Right lobe of liver (tissue), 6 donors: Measurements from ENCODE around the gene DDR2. TPM values are rescaled to one million over a fixed set of nuclear protein-coding genes. Genes with fewer than 3 reads are reported as not detected.

Experiments
- ATAC-seq, 4 donors: fragments of 200-7000 bp; cut with Tn5 transposase; one replicate each; pipeline ENCODE4 v1.9.1; 2020; ENCODE audit warnings: mild to moderate bottlenecking in 4 of 4, moderate library complexity in 4 of 4
- DNase-seq, 3 donors: peaks; one replicate each; pipeline ENCODE4 v3.0.0-alpha.2; 2020
- H3K27ac ChIP-seq, 3 donors: fragments of 200-600 bp; one replicate each; pipeline ENCODE4 v1.8.0; 2022
- H3K27me3 ChIP-seq, 2 donors: fragments of 200-600 bp; one replicate each; pipeline ENCODE4 v1.8.0; 2022
- H3K36me3 ChIP-seq, 4 donors: fragments of 200-600 bp; sonication (generic) in 1 of 4; one replicate each; pipeline versions ENCODE4 v1.5.1 to v1.8.0; 2017 to 2022; ENCODE audit warnings: control low read depth in 1 of 4
- H3K4me1 ChIP-seq, 4 donors: fragments of 200-600 bp; sonication (generic) in 1 of 4; one replicate each; pipeline versions ENCODE4 v1.5.1 to v1.8.0; 2017 to 2022; ENCODE audit warnings: control low read depth in 1 of 4
- H3K4me3 ChIP-seq, 3 donors: fragments of 200-600 bp; one replicate each; pipeline ENCODE4 v1.8.0; 2022
- H3K9me3 ChIP-seq, 4 donors: fragments of 200-600 bp; sonication (generic) in 1 of 4; one replicate each; pipeline versions ENCODE4 v1.5.1 to v1.8.0; 2017 to 2022; ENCODE audit warnings: control low read depth in 1 of 4
- CTCF ChIP-seq, 4 donors: fragments of 200-600 bp in 3 of 4; fragments of 450-650 bp in 1 of 4; IDR thresholded peaks; one replicate each; pipeline versions ENCODE4 v1.5.1 to v1.8.0; 2016 to 2022; ENCODE audit warnings: antibody characterized with exemption in 4 of 4, mild to moderate bottlenecking in 2 of 4
- POLR2A ChIP-seq: fragments of 450-650 bp; IDR thresholded peaks from one replicate; pipeline ENCODE4 v1.6.1; 2017; ENCODE audit warnings: antibody characterized with exemption, mild to moderate bottlenecking
- WGBS: methylation state at CpG from one replicate; pipeline ENCODE4 v1.1.6; 2018; ENCODE audit warnings: low coverage, low lambda C conversion rate; ENCODE audit not compliant: insufficient coverage; ENCODE audit errors: missing lambda C conversion rate; 5-methylcytosine and 5-hydroxymethylcytosine counted together
- intact Hi-C, 2 donors: fragments of 100-400 bp; cut with DNase I; formaldehyde crosslinking; loops; one replicate each; pipeline versions ENCODE4 v1.11.2 to v1.14.1; 2022
- total RNA-seq, 6 experiments: library from RNA; depleted of rRNA in 2 of 6; stranded (reverse); fragments of >200 nt in 2 of 6; fragmentation: NEBNext Ultra II Directional in 3 of 6; extraction: Animal tissue kit (Norgen Biotek cat#: 25700) in 3 of 6; gene quantifications; one replicate each; pipeline versions ENCODE4 v1.1.0 to v1.2.4, GENCODE V29; 2016 to 2023
- donor health status: DM: no; HTN: yes; CAD: no.
- donor health status: DM: no; HTN: no; CAD: no.
- donor health status: DM: no; HTN: no; CAD: no.
- donor health status: DM: no; HTN: yes; CAD: no.
- donor health status: DM: no; HTN: yes; CAD: no.

The DDR2 gene
- total RNA-seq, 6 experiments from 2014 or later = 2.7 to 4.7 (median 3.1) TPM

GRCh38 chr1:162688931-162689330 lies 56.7 kb downstream of the DDR2 start:
- DNase-seq = no peak
- Histone ChIP-seq H3K9me3 (no peaks in the 10 kb centered on the region), H3K4me3 (no peak overlapping the region), H3K4me1 (peaks cover 0 to 14% (median 3%) of the 10 kb centered on the region in 4 donors), H3K27me3 (no peaks in the 10 kb centered on the region), H3K36me3 (no peaks in the 10 kb centered on the region), H3K27ac (peak overlapping the region in 1 of 3 donors; percentile 73)
- no peak for TF ChIP-seq POLR2A
- TF ChIP-seq CTCF (IDR thresholded peaks at IDR 0.05) = no peak
- 90% methylated on average over 2 of the region's 5 CpGs for WGBS
- no peak for ATAC-seq
- intact Hi-C loops = no loop called here

GRCh38 chr1:162689745-162690671 lies 57.7 kb downstream of the DDR2 start:
- intact Hi-C loops = no loop called here
- ATAC-seq (peak; percentile 72 to 91 (median 76)), DNase-seq (peak; percentile 31 to 81 (median 66))
- TF ChIP-seq POLR2A = no peak
- TF ChIP-seq CTCF (IDR thresholded peaks at IDR 0.05) = no peak
- Histone ChIP-seq H3K9me3 (no peaks in the 10 kb centered on the region), H3K27ac (peak overlapping the region; percentile 16 to 73 (median 41)), H3K36me3 (no peaks in the 10 kb centered on the region), H3K27me3 (no peaks in the 10 kb centered on the region), H3K4me3 (no peak overlapping the region), H3K4me1 (peaks cover 0 to 14% (median 3%) of the 10 kb centered on the region in 4 donors)
- WGBS = 21% methylated on average over 5 of the region's 5 CpGs

GRCh38 chr1:162690672-162691434 lies 58.6 kb downstream of the DDR2 start:
- Histone ChIP-seq H3K4me3 (no peak overlapping the region), H3K9me3 (no peaks in the 10 kb centered on the region), H3K36me3 (no peaks in the 10 kb centered on the region), H3K27ac (peak overlapping the region; percentile 16 to 73 (median 41)), H3K27me3 (no peaks in the 10 kb centered on the region), H3K4me1 (peaks cover 0 to 14% (median 3%) of the 10 kb centered on the region in 4 donors)
- intact Hi-C loops = no loop called here
- ATAC-seq = peak in 2 of 4 donors; percentile 47 to 58
- WGBS = 59% methylated on average over 6 of the region's 7 CpGs
- no peak for TF ChIP-seq POLR2A
- TF ChIP-seq CTCF (IDR thresholded peaks at IDR 0.05) = no peak
- no peak for DNase-seq

GRCh38 chr1:162691999-162692575 lies 59.8 kb downstream of the DDR2 start:
- H3K27ac ChIP-seq = no peak overlapping the region
- 60% methylated on average over 4 of the region's 4 CpGs for WGBS
- intact Hi-C loops = no loop called here
- H3K9me3 ChIP-seq = no peaks in the 10 kb centered on the region
- H3K36me3 ChIP-seq = no peaks in the 10 kb centered on the region
- ATAC-seq = no peak
- no peak for DNase-seq
- H3K27me3 ChIP-seq = no peaks in the 10 kb centered on the region
- H3K4me3 ChIP-seq = no peak overlapping the region
- TF ChIP-seq POLR2A (no peak), CTCF (IDR thresholded peaks at IDR 0.05) (no peak)
- peaks cover 0 to 14% (median 3%) of the 10 kb centered on the region in 4 donors for H3K4me1 ChIP-seq
